GM19099 (cell line): Measurements from ENCODE around the gene TF.

ENCODE experiments used
- POLR2A ChIP-seq: IDR thresholded peaks from 3 replicates; pipeline ENCODE4 v1.6.1; 2011; ENCODE audit warnings: low read depth; ENCODE audit not compliant: insufficient read length; ENCODE audit errors: extremely low read depth

Gene TF

DNA sequence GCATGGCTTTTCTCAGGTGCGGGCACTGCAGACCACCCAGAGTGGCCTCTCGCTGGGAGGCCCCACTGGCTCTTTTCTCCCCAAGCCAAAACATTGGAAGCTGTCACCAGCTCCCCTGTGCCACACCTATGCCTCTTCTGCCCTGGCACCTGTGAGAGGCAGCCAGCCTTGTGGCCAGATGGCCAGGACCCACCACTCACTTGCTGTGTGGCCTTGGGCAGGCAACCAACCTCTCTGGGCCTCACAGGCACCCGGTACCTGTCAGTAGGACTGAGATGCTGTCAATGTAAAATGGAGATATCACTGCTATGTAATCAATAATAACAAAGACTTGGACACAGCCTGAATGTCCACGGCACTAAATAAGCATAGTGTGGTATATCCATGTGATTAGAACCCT, 96.0 kb downstream of the TF start:
- TF ChIP-seq POLR2A: no peak

DNA sequence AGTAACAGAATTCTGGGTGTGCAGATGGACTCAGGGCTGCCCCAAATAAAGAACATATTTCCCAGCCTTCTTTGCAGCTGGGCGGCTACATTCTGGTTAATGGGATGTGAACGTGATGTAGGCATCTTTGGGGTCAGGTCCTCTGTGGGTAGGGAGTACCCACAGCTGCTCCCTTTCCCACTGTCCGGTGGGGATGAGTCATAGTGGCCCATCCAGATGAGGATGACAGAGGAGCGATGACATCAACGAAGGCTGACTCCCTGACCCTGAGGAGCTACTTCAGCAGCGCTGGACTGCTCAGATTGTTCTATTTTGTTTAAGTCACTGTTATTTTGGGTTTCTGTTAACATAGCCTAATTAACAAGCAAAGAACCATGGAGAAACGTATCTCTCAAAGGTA, 97.4 kb downstream of the TF start:
- TF ChIP-seq POLR2A: no peak

DNA sequence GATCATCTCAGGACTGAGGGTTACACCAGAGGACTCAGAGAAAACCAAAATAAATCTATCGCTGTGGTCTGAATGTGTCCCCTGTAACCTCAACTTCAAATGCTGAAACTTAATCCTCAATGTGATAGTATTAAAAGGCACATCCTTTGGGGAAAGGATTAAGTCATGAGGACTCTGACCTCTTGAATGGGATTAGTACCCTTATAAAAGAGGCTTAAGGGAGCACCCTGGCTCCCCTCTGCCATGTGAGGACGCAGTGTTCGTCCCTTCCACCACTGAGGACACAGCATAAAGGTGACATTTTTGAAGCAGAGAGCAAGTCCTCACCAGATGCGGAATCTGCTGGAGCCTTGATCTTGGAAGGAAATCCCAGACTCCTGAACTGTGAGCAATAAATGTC, 98.9 kb downstream of the TF start:
- TF ChIP-seq POLR2A: no peak
